IMR-90 (cell line): ENCODE data around the gene TLX1. TPM values are rescaled to one million over a fixed set of nuclear protein-coding genes. Genes with fewer than 3 reads are reported as not detected.

Source experiments
- ATAC-seq: fragments of 200-7000 bp; cut with Tn5 transposase; 2 replicates; pipeline ENCODE4 v1.9.1; 2020; ENCODE audit warnings: low read depth, mild to moderate bottlenecking, moderate library complexity
- BruUV-seq: library from RNA; stranded (reverse); fragments of 400-500 nt; replicated peaks from 2 replicates; lab custom pipeline; 2021; lab: Mats Ljungman, UMichigan
- CTCF ChIA-PET: fragments of 300-600 bp; formaldehyde crosslinking; extraction: SDS; loops from one replicate; lab custom pipeline; 2021; ENCODE audit warnings: antibody characterized with exemption; lab: Yijun Ruan, JAX
- POLR2A ChIA-PET: fragments of 300-600 bp; sonication (Branson Sonifier 250); formaldehyde crosslinking; loops from one replicate; lab custom pipeline; 2022; ENCODE audit warnings: antibody characterized with exemption; ENCODE audit not compliant: unreplicated experiment; lab: Charles Lee
- DNase-seq: peaks from one replicate; pipeline ENCODE4 v3.0.0; 2013
- H2AFZ ChIP-seq: replicated peaks from 2 replicates; pipeline ENCODE3; 2013; ENCODE audit warnings: low read length, mild to moderate bottlenecking; ENCODE audit not compliant: poor library complexity
- H2AK5ac ChIP-seq: 2 replicates; pipeline ENCODE4 v1.6.1; 2013; ENCODE audit warnings: low read depth, low read length, inconsistent platforms
- H2AK9ac ChIP-seq: replicated peaks from 2 replicates; pipeline ENCODE3; 2013; ENCODE audit warnings: mild to moderate bottlenecking, low read depth, low read length, moderate library complexity; ENCODE audit not compliant: poor library complexity
- H2BK120ac ChIP-seq: 2 replicates; pipeline ENCODE4 v1.6.1; 2013; ENCODE audit warnings: low read depth, low read length, inconsistent platforms
- H2BK15ac ChIP-seq: 3 replicates; pipeline ENCODE4 v1.6.1; 2013; ENCODE audit warnings: low read depth, low read length, inconsistent platforms
- H2BK20ac ChIP-seq: 2 replicates; pipeline ENCODE4 v1.6.1; 2013; ENCODE audit warnings: low read depth, mild to moderate bottlenecking, inconsistent platforms, low read length, moderate library complexity
- H2BK5ac ChIP-seq: 2 replicates; pipeline ENCODE4 v1.6.1; 2013; ENCODE audit warnings: mild to moderate bottlenecking, low read depth, low read length, inconsistent platforms; ENCODE audit not compliant: poor library complexity, severe bottlenecking
- H3K14ac ChIP-seq: replicated peaks from 2 replicates; pipeline ENCODE4 v1.6.1; 2013; ENCODE audit warnings: low read depth, low read length, inconsistent platforms
- H3K18ac ChIP-seq: 2 replicates; pipeline ENCODE4 v1.6.1; 2013; ENCODE audit warnings: low read depth, low read length, control low read depth
- H3K23ac ChIP-seq: 2 replicates; pipeline ENCODE4 v1.6.1; 2013; ENCODE audit warnings: low read depth, low read length, inconsistent platforms
- H3K27ac ChIP-seq: 2 replicates; pipeline ENCODE4 v1.5.1; 2013; ENCODE audit warnings: mild to moderate bottlenecking, control low read depth, low read length; ENCODE audit not compliant: insufficient read depth
- H3K27me3 ChIP-seq: 2 replicates; pipeline ENCODE4 v1.6.1; 2013; ENCODE audit warnings: low read length; ENCODE audit not compliant: control insufficient read depth, insufficient read depth
- H3K36me3 ChIP-seq: 2 replicates; pipeline ENCODE4 v1.6.1; 2013; ENCODE audit warnings: low read length, mixed read lengths; ENCODE audit not compliant: control insufficient read depth, insufficient read depth
- H3K4ac ChIP-seq: 2 replicates; pipeline ENCODE4 v1.6.1; 2013; ENCODE audit warnings: low read depth, low read length, inconsistent platforms
- H3K4me1 ChIP-seq: 2 replicates; pipeline ENCODE4 v1.6.1; 2013; ENCODE audit warnings: low read length, mixed read lengths; ENCODE audit not compliant: control insufficient read depth, insufficient read depth
- H3K4me2 ChIP-seq: 2 replicates; pipeline ENCODE4 v1.6.1; 2013; ENCODE audit warnings: low read depth, mild to moderate bottlenecking, control low read depth, low read length, moderate library complexity
- H3K4me3 ChIP-seq: 2 replicates; pipeline ENCODE4 v1.5.1; 2013; ENCODE audit warnings: low read depth, mild to moderate bottlenecking, control low read depth, low read length, moderate library complexity; ENCODE audit not compliant: insufficient read depth
- H3K56ac ChIP-seq: 2 replicates; pipeline ENCODE4 v1.6.1; 2013; ENCODE audit warnings: low read length, inconsistent platforms; ENCODE audit not compliant: insufficient read depth; ENCODE audit errors: extremely low read depth
- H3K79me1 ChIP-seq, 2 experiments: 2 replicates each; pipeline ENCODE4 v1.6.1; 2013; ENCODE audit warnings: low read length in 2 of 2, inconsistent platforms in 1 of 2, low read depth in 1 of 2
- H3K9ac ChIP-seq: 2 replicates; pipeline ENCODE4 v1.6.1; 2013; ENCODE audit warnings: low read depth, low read length, control low read depth
- H3K9me1 ChIP-seq: 2 replicates; pipeline ENCODE4 v1.6.1; 2013; ENCODE audit warnings: low read length, inconsistent platforms; ENCODE audit not compliant: insufficient read depth
- H3K9me3 ChIP-seq: 2 replicates; pipeline ENCODE4 v1.6.1; 2013; ENCODE audit warnings: low read length; ENCODE audit not compliant: control insufficient read depth, insufficient read depth
- H4K20me1 ChIP-seq: 2 replicates; pipeline ENCODE4 v1.6.1; 2013; ENCODE audit warnings: low read length, inconsistent platforms; ENCODE audit not compliant: insufficient read depth
- H4K5ac ChIP-seq: 2 replicates; pipeline ENCODE4 v1.6.1; 2013; ENCODE audit warnings: mild to moderate bottlenecking, low read depth, low read length, control low read depth
- H4K8ac ChIP-seq, 2 experiments: 2 replicates each; pipeline ENCODE4 v1.6.1; 2013; ENCODE audit warnings: low read depth in 2 of 2, low read length in 2 of 2, control low read depth in 1 of 2, inconsistent platforms in 1 of 2
- H4K91ac ChIP-seq: 2 replicates; pipeline ENCODE4 v1.6.1; 2013; ENCODE audit warnings: low read depth, low read length, inconsistent platforms; ENCODE audit not compliant: insufficient read depth
- BHLHE40 ChIP-seq: fragments of 150-350 bp; IDR thresholded peaks from 2 replicates; pipeline ENCODE4 v1.6.1; 2016; ENCODE audit warnings: mild to moderate bottlenecking, low read depth, low read length
- CHD1 ChIP-seq: IDR thresholded peaks from 2 replicates; pipeline ENCODE4 v1.6.1; 2012; ENCODE audit warnings: low read depth, low read length, improper control_type of control experiment
- FOS ChIP-seq: fragments of 150-350 bp; IDR thresholded peaks from 2 replicates; pipeline ENCODE4 v1.6.1; 2016; ENCODE audit warnings: low read depth, low read length
- MAZ ChIP-seq: IDR thresholded peaks from 2 replicates; pipeline ENCODE4 v1.6.1; 2012; ENCODE audit warnings: low read depth, mild to moderate bottlenecking, low read length, improper control_type of control experiment, moderate library complexity, borderline replicate concordance
- POLR2A ChIP-seq: IDR thresholded peaks from 2 replicates; pipeline ENCODE4 v1.6.1; 2012; ENCODE audit warnings: mild to moderate bottlenecking, low read depth, low read length
- RAD21 ChIP-seq: IDR thresholded peaks from 2 replicates; pipeline ENCODE4 v1.6.1; 2012; ENCODE audit warnings: low read length, improper control_type of control experiment
- RCOR1 ChIP-seq: IDR thresholded peaks from 2 replicates; pipeline ENCODE4 v1.6.1; 2012; ENCODE audit warnings: mild to moderate bottlenecking, low read length, improper control_type of control experiment; ENCODE audit not compliant: insufficient replicate concordance
- RFX5 ChIP-seq: IDR thresholded peaks from 2 replicates; pipeline ENCODE4 v1.8.0; 2012; ENCODE audit warnings: low read depth, mild to moderate bottlenecking, low read length, moderate library complexity
- WGBS, 2 experiments: methylation state at CpG; one replicate each; pipeline versions ENCODE4 v1.1.5 to v1.1.7; 2013; ENCODE audit warnings: missing lambda C conversion rate in 2 of 2; ENCODE audit not compliant: insufficient read length in 1 of 2; ENCODE audit errors: extremely low coverage in 2 of 2; 5-methylcytosine and 5-hydroxymethylcytosine counted together
- dilution Hi-C: fragments of 300-500 bp; cut with HindIII; formaldehyde crosslinking; loops from one replicate; pipeline ENCODE4 v1.14.3; 2018; ENCODE audit warnings: low sequenced_read_pairs; ENCODE audit not compliant: unreplicated experiment
- in situ Hi-C: fragments of 300-500 bp; cut with MboI; formaldehyde crosslinking; loops from 3 replicates; pipeline ENCODE4 v1.14.3; 2019; ENCODE audit warnings: low sequenced_read_pairs, inconsistent platforms, mixed read lengths
- intact Hi-C: fragments of 100-400 bp; cut with micrococcal nuclease; formaldehyde crosslinking; loops from 2 replicates; pipeline ENCODE4 v1.10.0; 2022
- polyA plus RNA-seq, 3 experiments: library from polyadenylated mRNA; depleted of rRNA; stranded (reverse); fragments of >200 nt; gene quantifications; 2 replicates each; pipeline ENCODE4 v1.2.3, GENCODE V29; 2012; ENCODE audit warnings: low replicate concordance in 1 of 3
- total RNA-seq: library from RNA; depleted of rRNA; stranded (reverse); fragments of >200 nt; gene quantifications from 2 replicates; pipeline ENCODE4 v1.2.3, GENCODE V29; 2012
- TF ChIP-seq, protein P1 (sequence below): fragments of 150-350 bp; IDR thresholded peaks from 2 replicates; pipeline ENCODE4 v1.6.1; 2016; ENCODE audit warnings: low read depth, mild to moderate bottlenecking, low read length, moderate library complexity, borderline replicate concordance

Gene TLX1
- total and polyA plus RNA-seq, 2 of the 4 experiments (the other 2 are of a cell fraction) = not detected

DNA sequence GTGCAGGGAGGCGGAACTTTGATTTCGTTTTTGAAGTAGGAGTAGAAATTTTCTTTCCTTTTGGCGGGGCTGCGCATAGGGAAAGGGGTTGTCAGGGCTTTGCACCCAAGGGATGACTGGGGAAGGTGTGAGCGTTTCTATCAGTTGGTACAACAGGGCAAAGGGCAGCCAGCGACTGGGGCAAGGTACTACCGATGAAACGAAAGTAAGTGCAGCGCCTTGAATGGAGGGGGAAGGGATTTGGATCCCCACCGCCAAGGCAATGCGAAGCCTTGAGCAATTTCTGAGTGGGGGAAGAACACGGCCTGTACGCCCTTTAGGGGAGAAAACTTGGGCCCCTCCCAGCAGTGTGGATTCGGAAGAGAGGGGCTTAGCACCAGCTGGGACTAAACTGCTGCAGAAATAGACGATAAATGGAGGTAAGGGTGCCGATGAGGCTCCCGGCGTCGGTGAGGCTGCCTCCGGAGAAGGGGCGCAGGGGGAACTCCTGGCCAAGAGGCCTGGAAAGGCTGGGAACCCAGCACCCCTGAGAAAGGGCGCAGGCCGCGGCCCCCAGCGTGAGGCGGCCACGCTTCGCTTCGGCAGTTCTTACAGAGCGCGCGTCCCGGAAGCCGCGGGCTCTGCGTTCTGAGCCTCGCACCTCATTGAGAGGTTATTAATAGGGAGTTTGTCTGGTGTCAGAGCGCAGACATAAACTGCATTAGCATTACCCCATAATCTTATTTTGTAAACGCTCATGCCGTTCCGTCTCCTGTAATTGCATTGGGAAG is 10.0 kb upstream of the TLX1 start:
- Histone ChIP-seq H3K4me3 (peak overlapping the region; percentile 47), H4K20me1 (0 out of 2 replicates have a peak, but pooled peaks cover 5% of the 10 kb centered on the region), H3K9me3 (peaks cover 2% of the 10 kb centered on the region; the same call in 1 of the 2 replicates), H3K36me3 (no peaks in the 10 kb centered on the region), H4K91ac (no peak overlapping the region), H3K27me3 (peaks cover 91% of the 10 kb centered on the region), H4K5ac (no peak overlapping the region), H3K4me1 (no peaks in the 10 kb centered on the region), H2AK9ac (peak overlapping the region; percentile 23), H2BK5ac (no peak overlapping the region), H2BK20ac (no peak overlapping the region), H3K9me1 (0 out of 2 replicates have a peak, but pooled peaks cover 4% of the 10 kb centered on the region), H2AK5ac (no peak overlapping the region), H3K27ac (no peak overlapping the region), H2AFZ (peak overlapping the region; percentile 88), H2BK15ac (no peak overlapping the region), H3K4me2 (peak overlapping the region; percentile 77), H3K56ac (no peak overlapping the region), H3K18ac (no peak overlapping the region), H3K23ac (peak overlapping the region; percentile 66; the same call in 1 of the 2 replicates), H3K4ac (no peak overlapping the region), H4K8ac (no peak overlapping the region), H2BK120ac (no peak overlapping the region), H3K79me1 (no peaks in the 10 kb centered on the region), H3K9ac (no peak overlapping the region), H3K14ac (no peak overlapping the region)
- CTCF ChIA-PET = interaction anchor here (1.0 kb wide), 1 partner anchor 26 kb away, joined by 3 read pairs; no protein-coding TSS in a partner anchor
- WGBS, 2 experiments = 1% methylated on average over 16 of the region's 41 CpGs; no CpG with 5 or more reads in 1 of the 2 experiments
- no TSS peak for BruUV-seq
- intact Hi-C loops = no loop called here
- TF ChIP-seq POLR2A (no peak), FOS (no peak), BHLHE40 (no peak), RAD21 (no peak), CHD1 (no peak), MAZ (no peak), RCOR1 (no peak), RFX5 (no peak)
- TF ChIP-seq, protein P1, sequence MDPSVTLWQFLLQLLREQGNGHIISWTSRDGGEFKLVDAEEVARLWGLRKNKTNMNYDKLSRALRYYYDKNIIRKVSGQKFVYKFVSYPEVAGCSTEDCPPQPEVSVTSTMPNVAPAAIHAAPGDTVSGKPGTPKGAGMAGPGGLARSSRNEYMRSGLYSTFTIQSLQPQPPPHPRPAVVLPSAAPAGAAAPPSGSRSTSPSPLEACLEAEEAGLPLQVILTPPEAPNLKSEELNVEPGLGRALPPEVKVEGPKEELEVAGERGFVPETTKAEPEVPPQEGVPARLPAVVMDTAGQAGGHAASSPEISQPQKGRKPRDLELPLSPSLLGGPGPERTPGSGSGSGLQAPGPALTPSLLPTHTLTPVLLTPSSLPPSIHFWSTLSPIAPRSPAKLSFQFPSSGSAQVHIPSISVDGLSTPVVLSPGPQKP = no peak
- ATAC-seq = peak; percentile 73
- POLR2A ChIA-PET = no interaction called here
- dilution Hi-C loops = no loop called here
- no peak for DNase-seq
- in situ Hi-C loops = no loop called here
